Activated B cell treated with CpG ODN at 0.5 μM for 24 hours (primary cell): ENCODE results near the gene PKN1. TPM values are rescaled to one million over a fixed set of nuclear protein-coding genes. Genes with fewer than 3 reads are reported as not detected.

Experiments used
- ATAC-seq: fragments of 200-7000 bp; cut with Tn5 transposase; one replicate; pipeline ENCODE4 v1.10.0; 2021; ENCODE audit warnings: low read depth, mild to moderate bottlenecking, moderate library complexity
- CTCF ChIA-PET: fragments of 350-600 bp; sonication (Branson Sonifier 250); formaldehyde crosslinking; loops from one replicate; lab custom pipeline; 2021; ENCODE audit warnings: antibody characterized with exemption; lab: Charles Lee
- POLR2A ChIA-PET: fragments of 350-600 bp; sonication (Branson Sonifier 250); formaldehyde crosslinking; loops from one replicate; lab custom pipeline; 2021; ENCODE audit warnings: antibody characterized with exemption; lab: Charles Lee
- DNase-seq: peaks from one replicate; pipeline ENCODE4 v3.0.0; 2022
- H3K27ac Mint-ChIP-seq: one replicate; pipeline ENCODE4 v1.8.0; 2020; ENCODE audit warnings: mixed read lengths
- H3K27me3 Mint-ChIP-seq: one replicate; pipeline ENCODE4 v1.8.0; 2021; ENCODE audit warnings: mixed read lengths
- H3K36me3 Mint-ChIP-seq: one replicate; pipeline ENCODE4 v1.8.0; 2021; ENCODE audit warnings: low read depth, mixed read lengths
- H3K4me1 Mint-ChIP-seq: one replicate; pipeline ENCODE4 v1.8.0; 2021; ENCODE audit warnings: mixed read lengths
- H3K4me3 Mint-ChIP-seq: one replicate; pipeline ENCODE4 v1.8.0; 2020; ENCODE audit warnings: mild to moderate bottlenecking, mixed read lengths
- H3K9me3 Mint-ChIP-seq: one replicate; pipeline ENCODE4 v1.8.0; 2020; ENCODE audit warnings: mixed read lengths
- intact Hi-C: fragments of 100-400 bp; cut with micrococcal nuclease; formaldehyde crosslinking; loops from one replicate; pipeline ENCODE4 v1.15.1; 2024
- total RNA-seq: library from RNA; stranded (reverse); gene quantifications from 2 replicates; pipeline ENCODE4 v1.2.3, GENCODE V29; 2022
- TF ChIP-seq, protein P1 (sequence below): fragments of 200-600 bp; IDR thresholded peaks from one replicate; pipeline ENCODE4 v1.8.0; 2022; ENCODE audit warnings: antibody characterized with exemption, mild to moderate bottlenecking

PKN1 gene
- total RNA-seq, 1 donor from 2014 or later, result 159 TPM

DNA sequence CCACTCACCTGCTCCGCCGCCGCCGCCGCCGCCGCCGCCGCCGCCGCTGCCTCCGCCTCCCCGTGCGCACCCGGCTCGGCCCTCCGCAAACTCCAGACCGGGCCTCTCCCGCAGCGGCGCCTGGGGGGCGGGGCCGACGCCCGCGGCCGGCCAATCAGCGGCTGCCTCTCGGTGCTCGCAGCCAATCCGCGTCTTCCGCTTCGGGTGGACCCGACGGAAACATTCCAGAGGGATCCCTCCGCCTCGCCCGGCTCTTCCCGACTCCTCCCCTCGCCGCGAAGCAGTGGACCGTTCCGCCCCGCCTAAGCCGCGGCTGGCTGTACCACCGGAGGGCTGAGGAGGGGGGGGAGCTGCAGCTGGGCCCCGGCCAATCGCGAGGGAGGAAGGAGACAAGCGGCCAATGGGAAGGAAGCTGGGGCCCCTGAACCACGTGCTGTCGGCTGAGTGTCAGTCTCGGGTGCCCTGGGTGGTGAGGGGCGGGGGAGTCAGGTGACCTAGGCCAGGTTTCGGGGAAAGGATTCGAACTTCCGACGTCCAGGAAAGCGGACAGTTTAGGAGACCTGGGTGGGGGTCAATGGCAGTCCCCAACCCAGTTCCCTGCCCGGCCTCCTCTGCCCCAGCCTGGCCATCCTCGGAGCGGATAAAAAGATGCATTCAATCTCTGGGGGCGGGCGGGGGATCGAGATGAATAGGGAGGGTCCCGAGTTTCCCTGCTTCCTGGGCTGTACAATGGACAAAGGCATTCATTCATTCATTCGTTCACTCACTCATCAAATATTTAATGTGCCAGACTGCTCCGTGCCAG is 63.1 kb downstream of the PKN1 start, which contains the start of gene GIPC1:
Gene GIPC1 (minus strand): TSS at position 99 of the 805 bp plus-strand sequence. CDS start 13,151 bp downstream, outside the sequence.
- no peaks in the 10 kb centered on the region for H3K9me3 Mint-ChIP-seq
- H3K36me3 Mint-ChIP-seq, result peaks cover 3% of the 10 kb centered on the region
- no peaks in the 10 kb centered on the region for H3K27me3 Mint-ChIP-seq
- peak within 1 kb of the TSS; percentile 42 for H3K27ac Mint-ChIP-seq
- peak; percentile 92 for ATAC-seq
- peaks cover 17% of the 10 kb centered on the region for H3K4me1 Mint-ChIP-seq
- intact Hi-C loops, result loop anchor here (2.0 kb wide), 1 partner anchor 23 kb away; the partner anchor contains the start of gene DNAJB1
- ChIA-PET CTCF (no interaction called here), POLR2A (interaction anchor here (1.2 to 3.2 kb wide), 3 partner anchors 17 to 28 kb away, joined by 3 to 24 read pairs (median 5); partner anchors contain the start of gene DNAJB1)
- peak; percentile 81 for DNase-seq
- TF ChIP-seq, protein P1, sequence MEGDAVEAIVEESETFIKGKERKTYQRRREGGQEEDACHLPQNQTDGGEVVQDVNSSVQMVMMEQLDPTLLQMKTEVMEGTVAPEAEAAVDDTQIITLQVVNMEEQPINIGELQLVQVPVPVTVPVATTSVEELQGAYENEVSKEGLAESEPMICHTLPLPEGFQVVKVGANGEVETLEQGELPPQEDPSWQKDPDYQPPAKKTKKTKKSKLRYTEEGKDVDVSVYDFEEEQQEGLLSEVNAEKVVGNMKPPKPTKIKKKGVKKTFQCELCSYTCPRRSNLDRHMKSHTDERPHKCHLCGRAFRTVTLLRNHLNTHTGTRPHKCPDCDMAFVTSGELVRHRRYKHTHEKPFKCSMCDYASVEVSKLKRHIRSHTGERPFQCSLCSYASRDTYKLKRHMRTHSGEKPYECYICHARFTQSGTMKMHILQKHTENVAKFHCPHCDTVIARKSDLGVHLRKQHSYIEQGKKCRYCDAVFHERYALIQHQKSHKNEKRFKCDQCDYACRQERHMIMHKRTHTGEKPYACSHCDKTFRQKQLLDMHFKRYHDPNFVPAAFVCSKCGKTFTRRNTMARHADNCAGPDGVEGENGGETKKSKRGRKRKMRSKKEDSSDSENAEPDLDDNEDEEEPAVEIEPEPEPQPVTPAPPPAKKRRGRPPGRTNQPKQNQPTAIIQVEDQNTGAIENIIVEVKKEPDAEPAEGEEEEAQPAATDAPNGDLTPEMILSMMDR, result no peak
- H3K4me3 Mint-ChIP-seq, result peak within 1 kb of the TSS; percentile 82

GRCh38 chr19:14496834-14497227 is 63.7 kb downstream of the PKN1 start:
- Mint-ChIP-seq H3K4me1 (peaks cover 17% of the 10 kb centered on the region), H3K4me3 (peak overlapping the region; percentile 66), H3K9me3 (no peaks in the 10 kb centered on the region), H3K36me3 (no peaks in the 10 kb centered on the region), H3K27ac (no peak overlapping the region), H3K27me3 (no peaks in the 10 kb centered on the region)
- ChIA-PET POLR2A (interaction anchor here (1.2 to 3.2 kb wide), 3 partner anchors 18 to 27 kb away, joined by 3 to 24 read pairs (median 5); partner anchors contain the start of gene DNAJB1), CTCF (no interaction called here)
- intact Hi-C loops, result loop anchor here (2.0 kb wide), 1 partner anchor 22 kb away; the partner anchor contains the start of gene DNAJB1
- ATAC-seq (no peak), DNase-seq (no peak)
- TF ChIP-seq, protein P1, result no peak

DNA sequence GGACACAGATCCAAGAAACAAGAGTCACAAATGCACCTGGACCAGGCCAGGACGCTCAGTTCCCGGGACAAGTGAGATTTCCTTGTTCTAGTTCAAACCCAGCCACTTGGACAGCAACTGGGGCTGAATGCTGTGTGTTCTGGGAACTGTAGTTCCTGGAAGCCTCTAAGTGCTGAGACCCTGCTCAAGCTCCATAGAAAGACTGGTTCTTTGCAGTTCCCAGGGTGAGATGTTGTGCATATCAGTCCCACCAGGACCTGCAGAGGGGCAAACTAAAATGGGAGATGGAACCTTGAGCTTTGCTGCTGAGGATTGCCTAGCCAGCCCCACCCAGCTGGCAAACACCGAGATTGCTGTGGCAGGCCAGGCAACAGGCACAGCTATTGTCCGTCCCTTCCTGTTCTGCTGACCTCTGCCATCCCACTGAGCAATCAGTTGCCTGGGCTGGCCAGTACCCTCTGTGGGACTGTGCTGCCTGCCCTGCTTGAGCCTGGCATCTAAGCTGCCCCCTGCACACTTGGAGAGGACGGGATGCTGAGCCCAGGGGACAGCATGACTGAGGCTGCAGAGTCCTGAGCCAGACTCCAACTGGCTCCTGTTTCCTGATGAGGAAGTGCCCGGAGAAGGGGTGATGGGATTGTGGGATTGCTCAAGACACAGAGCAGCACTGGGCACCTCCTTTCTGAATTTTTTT is 64.3 kb downstream of the PKN1 start:
- ChIA-PET POLR2A (interaction anchor here (1.2 to 3.2 kb wide), 2 partner anchors 21 to 27 kb away, joined by 3 to 24 read pairs; partner anchors contain the start of gene DNAJB1), CTCF (no interaction called here)
- no peak overlapping the region for H3K27ac Mint-ChIP-seq
- H3K27me3 Mint-ChIP-seq, result no peaks in the 10 kb centered on the region
- H3K4me1 Mint-ChIP-seq, result peaks cover 17% of the 10 kb centered on the region
- intact Hi-C loops, result loop anchor here (2.0 kb wide), 1 partner anchor 21 kb away; the partner anchor contains the start of gene DNAJB1
- H3K36me3 Mint-ChIP-seq, result no peaks in the 10 kb centered on the region
- TF ChIP-seq, protein P1, result no peak
- ATAC-seq (no peak), DNase-seq (no peak)
- no peaks in the 10 kb centered on the region for H3K9me3 Mint-ChIP-seq
- H3K4me3 Mint-ChIP-seq, result peak overlapping the region; percentile 66

DNA sequence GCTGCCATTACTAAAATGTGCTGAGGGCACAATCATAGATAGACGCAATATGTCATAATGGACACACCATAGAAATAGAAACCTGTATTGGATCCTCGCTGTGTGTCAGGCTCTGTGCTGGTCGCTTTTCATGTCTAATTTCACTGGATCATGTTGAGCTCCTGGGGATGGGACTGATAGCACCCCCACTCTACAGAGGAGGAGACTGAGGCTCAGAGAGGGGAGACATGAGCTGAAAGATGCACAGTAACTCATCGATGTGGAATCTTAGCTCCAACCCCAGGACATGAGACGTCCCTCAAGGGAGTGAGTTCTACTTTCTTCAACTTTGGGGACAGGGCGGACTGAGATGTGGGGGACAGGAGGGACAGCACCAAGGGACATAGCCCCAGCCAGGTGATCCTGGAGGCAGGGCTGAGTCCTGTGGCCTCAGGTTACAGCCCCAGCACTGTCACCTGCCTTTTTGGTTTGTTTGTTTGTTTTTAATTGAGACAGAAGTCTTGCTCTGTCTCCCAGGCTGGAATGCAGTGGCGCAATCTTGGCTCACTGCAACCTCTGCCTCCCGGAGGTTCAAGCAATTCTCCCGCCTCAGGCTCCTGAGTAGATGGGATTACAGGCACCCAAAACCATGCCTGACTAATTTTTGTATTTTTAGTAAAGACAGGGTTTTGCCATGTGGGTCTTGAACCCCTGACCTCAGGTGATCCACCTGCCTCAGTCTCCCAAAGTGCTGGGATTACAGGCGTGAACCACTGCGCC is 69.4 kb downstream of the PKN1 start:
- POLR2A ChIA-PET, result no interaction called here
- ATAC-seq, result no peak
- DNase-seq, result no peak
- intact Hi-C loops, result no loop called here
- no peaks in the 10 kb centered on the region for H3K9me3 Mint-ChIP-seq
- H3K36me3 Mint-ChIP-seq, result no peaks in the 10 kb centered on the region
- H3K27me3 Mint-ChIP-seq, result peaks cover 2% of the 10 kb centered on the region
- CTCF ChIA-PET, result no interaction called here
- H3K4me3 Mint-ChIP-seq, result no peak overlapping the region
- TF ChIP-seq, protein P1, result no peak
- H3K27ac Mint-ChIP-seq, result no peak overlapping the region
- peaks cover 3% of the 10 kb centered on the region for H3K4me1 Mint-ChIP-seq
